Stimulated activated naive B cell treated with anti-CD40 and anti-IgM and Interleukin-4, amounts not matched to agents 10 μg/mL and 1 μg/mL and 100 μg/mL, for 72 hours (primary cell): ENCODE measurements around the gene GPR148.

Experiments
- ATAC-seq, 2 donors: fragments of 150-1000 bp; cut with Tn5 transposase; replicated peaks; 2 replicates each; pipeline ENCODE4 v1.10.0; 2021; ENCODE audit warnings: moderate library complexity in 1 of 2
- DNase-seq: peaks from one replicate; pipeline ENCODE4 v3.0.0; 2021
- H3K27ac Mint-ChIP-seq: one replicate; pipeline ENCODE4 v1.8.0; 2022; ENCODE audit warnings: mild to moderate bottlenecking, mixed read lengths
- H3K27me3 Mint-ChIP-seq, 2 donors: one replicate each; pipeline ENCODE4 v1.8.0; 2022; ENCODE audit warnings: mixed read lengths in 2 of 2
- H3K36me3 Mint-ChIP-seq, 2 donors: one replicate each; pipeline ENCODE4 v1.8.0; 2022; ENCODE audit warnings: mixed read lengths in 2 of 2, mild to moderate bottlenecking in 1 of 2
- H3K4me1 Mint-ChIP-seq, 2 donors: one replicate each; pipeline ENCODE4 v1.8.0; 2022; ENCODE audit warnings: mixed read lengths in 2 of 2, mild to moderate bottlenecking in 1 of 2
- H3K4me3 Mint-ChIP-seq, 2 donors: one replicate each; pipeline ENCODE4 v1.8.0; 2022; ENCODE audit warnings: mild to moderate bottlenecking in 2 of 2, mixed read lengths in 2 of 2, moderate library complexity in 1 of 2
- H3K9me3 Mint-ChIP-seq, 2 donors: one replicate each; pipeline ENCODE4 v1.8.0; 2022; ENCODE audit warnings: mixed read lengths in 2 of 2, mild to moderate bottlenecking in 1 of 2

The GPR148 gene

DNA sequence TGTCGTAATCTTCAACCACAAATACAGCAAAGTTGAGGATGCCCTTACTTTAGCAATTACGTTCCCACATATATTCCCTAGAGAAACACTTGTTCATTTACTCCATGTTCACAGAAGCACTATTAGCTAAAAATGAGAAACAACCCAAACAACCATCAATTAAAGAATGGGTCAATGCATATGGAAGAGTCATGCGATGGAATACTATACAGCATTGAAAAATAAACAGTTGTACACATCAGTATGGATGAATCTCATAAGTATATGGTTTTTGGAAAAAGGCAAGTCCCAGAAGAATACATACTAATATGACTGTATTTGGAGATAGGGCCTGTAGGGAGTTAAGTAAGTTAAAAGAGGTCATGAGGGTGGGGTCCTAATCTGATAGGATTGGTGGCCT, 6.3 kb downstream of the GPR148 start:
- H3K4me1 Mint-ChIP-seq: no peaks in the 10 kb centered on the region
- H3K27me3 Mint-ChIP-seq: peaks cover 0 to 11% of the 10 kb centered on the region in 2 donors
- no peak for ATAC-seq
- no peak overlapping the region for H3K27ac Mint-ChIP-seq
- H3K4me3 Mint-ChIP-seq: no peak overlapping the region
- H3K36me3 Mint-ChIP-seq: no peaks in the 10 kb centered on the region
- peaks cover 10 to 12% of the 10 kb centered on the region in 2 donors for H3K9me3 Mint-ChIP-seq
- no peak for DNase-seq

DNA sequence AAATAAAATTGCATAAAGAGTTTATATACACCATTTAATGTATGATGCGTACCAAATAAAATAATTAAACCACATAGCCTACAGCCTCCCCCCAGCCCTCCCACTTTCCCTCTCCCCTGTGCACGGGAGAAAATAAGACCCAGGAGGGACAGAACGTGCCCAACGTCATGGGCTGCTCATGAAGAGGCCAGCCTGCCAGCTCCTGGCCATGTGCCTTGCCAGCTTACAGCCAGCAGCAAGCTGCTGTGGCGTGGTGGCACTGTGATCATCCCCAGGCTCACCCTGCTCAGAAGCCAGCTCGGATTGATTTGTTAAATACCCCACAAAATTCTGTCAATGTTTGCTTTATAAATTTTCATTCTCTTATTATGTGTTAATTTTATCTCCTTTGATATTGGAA, 7.6 kb downstream of the GPR148 start:
- no peak for ATAC-seq
- Mint-ChIP-seq H3K27me3 (peaks cover 5 to 14% of the 10 kb centered on the region in 2 donors), H3K4me1 (no peaks in the 10 kb centered on the region), H3K4me3 (no peak overlapping the region), H3K9me3 (peaks cover 10 to 12% of the 10 kb centered on the region in 2 donors), H3K36me3 (no peaks in the 10 kb centered on the region), H3K27ac (no peak overlapping the region)
- no peak for DNase-seq

DNA sequence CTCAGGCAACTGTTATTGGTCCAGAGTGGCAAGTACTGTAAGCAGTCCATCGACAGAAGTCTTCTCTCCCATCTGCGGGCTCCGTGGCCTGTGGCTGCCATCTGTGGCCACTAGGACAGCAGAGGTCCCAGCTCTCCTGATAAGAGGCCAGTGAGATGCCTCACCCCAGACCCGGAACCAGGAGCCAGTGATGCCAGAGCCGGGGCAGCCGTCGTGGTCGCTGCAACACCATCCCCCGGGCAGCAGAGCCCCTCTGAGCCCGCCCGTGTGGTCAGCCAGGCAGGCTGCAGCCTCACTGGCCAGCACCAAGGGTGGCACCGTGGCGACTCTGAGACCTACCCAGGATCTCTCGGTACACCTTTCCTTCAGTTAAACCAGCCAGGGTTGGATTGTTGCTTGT, 8.7 kb downstream of the GPR148 start:
- no peak overlapping the region for H3K4me3 Mint-ChIP-seq

DNA sequence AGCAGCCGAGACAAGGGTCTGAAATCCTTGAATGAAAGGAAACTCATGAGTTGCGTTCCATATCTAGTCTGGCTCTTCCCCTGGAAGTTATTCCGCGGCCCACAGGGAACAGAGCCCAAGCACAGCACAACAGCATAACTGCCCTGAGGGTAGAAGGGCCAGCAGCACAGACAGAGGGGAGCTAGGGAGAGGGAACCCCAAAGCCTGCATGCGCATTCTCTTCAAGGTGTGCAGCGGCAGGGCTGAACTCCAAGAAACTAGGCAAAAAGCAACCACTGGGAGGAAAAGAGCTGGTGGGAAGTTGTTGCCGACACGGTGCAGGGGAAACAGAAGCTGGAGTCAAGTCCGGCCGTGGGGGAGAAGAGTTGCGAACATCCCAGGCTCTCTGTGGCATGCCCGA, 11.8 kb downstream of the GPR148 start:
- no peak for DNase-seq
- H3K4me1 Mint-ChIP-seq: no peaks in the 10 kb centered on the region
- no peak overlapping the region for H3K27ac Mint-ChIP-seq

More for the DNA sequence above, 8.7 kb downstream of the GPR148 start:
- Mint-ChIP-seq H3K27me3 (peaks cover 5 to 14% of the 10 kb centered on the region in 2 donors), H3K27ac (no peak overlapping the region), H3K36me3 (no peaks in the 10 kb centered on the region), H3K9me3 (peaks cover 10 to 12% of the 10 kb centered on the region in 2 donors), H3K4me1 (no peaks in the 10 kb centered on the region)
- DNase-seq (no peak), ATAC-seq (no peak)

DNA sequence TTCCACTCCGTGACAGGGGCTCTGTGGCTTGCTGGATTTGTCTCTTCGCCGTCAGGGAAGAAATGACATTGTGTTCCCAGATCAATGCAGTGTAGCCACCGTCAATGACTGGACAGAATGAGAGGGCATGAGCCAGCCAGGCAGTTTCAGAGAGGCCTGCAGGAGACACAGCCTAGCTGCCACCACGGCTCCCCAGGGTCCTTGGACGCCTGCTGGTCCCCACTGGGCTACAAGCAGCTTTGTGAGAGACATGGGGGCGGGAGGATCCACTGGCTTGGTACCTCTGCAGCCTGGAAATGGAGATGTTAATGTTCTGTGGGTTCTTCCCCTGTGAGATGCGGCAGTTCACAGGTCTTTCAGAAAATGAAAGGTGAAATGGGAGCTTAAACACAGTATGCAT, 14.4 kb downstream of the GPR148 start:
- no peak for DNase-seq
- Mint-ChIP-seq H3K36me3 (no peaks in the 10 kb centered on the region), H3K9me3 (peaks cover 0 to 5% of the 10 kb centered on the region in 2 donors), H3K4me1 (no peaks in the 10 kb centered on the region), H3K27ac (no peak overlapping the region), H3K4me3 (no peak overlapping the region), H3K27me3 (peaks cover 5 to 28% of the 10 kb centered on the region in 2 donors)
- ATAC-seq: no peak

More for the DNA sequence above, 11.8 kb downstream of the GPR148 start:
- Mint-ChIP-seq H3K36me3 (no peaks in the 10 kb centered on the region), H3K4me3 (no peak overlapping the region), H3K27me3 (peaks cover 5 to 24% of the 10 kb centered on the region in 2 donors), H3K9me3 (peaks cover 0 to 5% of the 10 kb centered on the region in 2 donors)
- no peak for ATAC-seq

DNA sequence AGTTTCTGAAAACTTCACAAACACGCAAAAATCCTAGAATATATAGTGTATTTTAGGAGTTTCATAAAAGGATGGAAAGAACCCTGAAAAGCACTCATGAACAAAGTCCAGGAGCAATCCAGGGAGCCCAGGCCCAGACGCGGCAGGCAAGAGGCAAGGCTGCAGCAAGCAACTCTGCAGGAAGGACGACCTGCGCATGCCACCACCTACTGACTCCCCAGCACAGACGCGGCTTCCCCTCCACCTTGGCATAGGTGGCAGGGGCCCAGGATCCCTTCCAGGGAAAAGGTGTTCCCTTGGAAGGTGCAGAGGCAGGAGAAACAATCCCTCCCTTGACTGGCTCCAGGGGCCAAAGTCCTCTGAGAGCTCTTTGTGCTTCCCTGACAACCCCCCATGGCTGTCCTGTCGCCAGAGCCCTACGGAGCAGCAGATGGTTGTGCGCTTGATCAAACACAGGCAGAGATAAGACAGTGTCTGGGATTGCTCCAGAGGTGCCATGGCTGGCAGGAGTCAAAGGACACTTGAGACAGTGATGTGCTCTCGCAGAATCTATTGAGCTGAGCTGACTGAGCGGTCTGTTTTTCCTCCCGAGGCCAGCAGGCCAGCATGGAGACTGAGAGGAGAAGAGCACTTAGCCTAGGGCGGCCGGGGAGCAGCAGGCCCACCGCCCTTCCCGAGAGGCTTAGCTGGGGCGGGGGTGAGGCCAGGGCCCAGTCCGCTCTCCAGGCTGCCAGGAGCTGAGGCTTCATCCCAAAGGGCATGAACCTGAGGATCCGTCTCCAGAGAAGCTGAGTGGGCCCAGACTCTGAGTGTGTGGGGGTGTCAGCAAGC, 15.6 kb downstream of the GPR148 start:
- H3K4me1 Mint-ChIP-seq: no peaks in the 10 kb centered on the region
- no peak overlapping the region for H3K4me3 Mint-ChIP-seq
- H3K27me3 Mint-ChIP-seq: peaks cover 5 to 23% of the 10 kb centered on the region in 2 donors
- no peak overlapping the region for H3K27ac Mint-ChIP-seq
- H3K36me3 Mint-ChIP-seq: no peaks in the 10 kb centered on the region
- DNase-seq (no peak), ATAC-seq (no peak)
- H3K9me3 Mint-ChIP-seq: peaks cover 0 to 5% of the 10 kb centered on the region in 2 donors

DNA sequence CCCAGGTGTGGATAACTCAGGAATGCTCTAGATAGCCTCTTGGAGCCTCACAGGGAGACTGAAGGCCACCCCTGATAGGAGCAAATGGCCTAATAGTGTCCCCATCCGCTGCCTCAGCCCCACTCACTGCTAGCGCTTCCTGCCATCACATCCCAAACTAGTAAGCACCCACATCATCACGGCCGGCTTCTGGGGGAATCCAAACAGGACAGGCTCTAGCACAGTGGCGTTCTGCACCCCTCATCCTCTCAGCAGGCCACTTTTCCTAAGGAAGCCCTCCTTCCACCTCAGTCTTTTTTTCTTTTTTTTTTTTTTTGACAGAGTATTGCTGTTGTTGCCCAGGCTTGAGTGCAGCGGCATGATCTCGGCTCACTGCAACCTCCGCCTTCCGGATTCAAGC, 20.2 kb downstream of the GPR148 start:
- DNase-seq: no peak
- Mint-ChIP-seq H3K27me3 (peaks cover 12 to 29% of the 10 kb centered on the region in 2 donors), H3K27ac (no peak overlapping the region)

DNA sequence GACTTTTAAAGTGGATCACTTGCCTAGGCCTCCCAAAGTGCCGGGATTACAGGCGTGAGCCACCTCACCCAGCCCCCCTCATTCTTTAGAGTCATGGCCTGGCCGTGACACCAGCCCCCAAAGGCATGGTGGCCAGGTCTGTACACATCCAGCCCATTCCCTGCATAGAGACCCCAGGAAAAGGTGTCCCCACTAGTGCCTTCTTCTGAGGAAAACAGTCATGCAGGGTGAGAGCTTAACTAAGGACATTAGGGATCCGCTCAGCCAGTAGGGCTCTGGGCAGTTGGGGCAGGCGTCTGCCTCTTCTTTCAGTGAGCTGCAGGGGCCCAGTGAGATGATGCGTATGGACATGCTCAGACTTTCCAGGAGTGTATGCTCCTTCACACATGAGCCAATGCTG, 20.8 kb downstream of the GPR148 start:
- H3K27ac Mint-ChIP-seq: no peak overlapping the region
- peaks cover 14 to 30% of the 10 kb centered on the region in 2 donors for H3K27me3 Mint-ChIP-seq
- peaks cover 0 to 5% of the 10 kb centered on the region in 2 donors for H3K9me3 Mint-ChIP-seq
- DNase-seq (no peak), ATAC-seq (no peak)
- no peak overlapping the region for H3K4me3 Mint-ChIP-seq
- H3K36me3 Mint-ChIP-seq: no peaks in the 10 kb centered on the region
- H3K4me1 Mint-ChIP-seq: no peaks in the 10 kb centered on the region

More for the DNA sequence above, 20.2 kb downstream of the GPR148 start:
- no peaks in the 10 kb centered on the region for H3K4me1 Mint-ChIP-seq
- H3K9me3 Mint-ChIP-seq: peaks cover 0 to 5% of the 10 kb centered on the region in 2 donors
- H3K36me3 Mint-ChIP-seq: no peaks in the 10 kb centered on the region
- H3K4me3 Mint-ChIP-seq: no peak overlapping the region
- no peak for ATAC-seq

DNA sequence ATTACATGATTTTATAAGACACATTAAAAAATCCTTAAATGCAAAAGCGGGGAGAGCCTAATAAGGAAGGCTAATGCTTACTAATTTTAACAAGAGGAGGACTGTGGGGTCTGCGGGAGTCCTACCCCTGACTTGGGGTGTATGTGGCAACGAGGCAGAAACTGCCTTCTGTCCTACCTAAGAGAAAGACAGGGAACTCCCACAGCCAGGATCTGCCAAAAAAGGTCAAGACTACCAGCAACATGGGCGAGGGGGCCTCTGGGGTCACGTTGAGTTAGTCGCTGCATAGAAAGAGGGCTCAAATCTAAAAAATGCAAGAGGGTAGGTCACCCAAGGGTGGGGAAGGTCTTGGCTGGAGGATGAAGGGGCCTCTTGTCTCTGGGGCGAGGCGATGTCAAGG, 25.9 kb downstream of the GPR148 start:
- H3K9me3 Mint-ChIP-seq: no peaks in the 10 kb centered on the region
- no peak overlapping the region for H3K4me3 Mint-ChIP-seq
- H3K27me3 Mint-ChIP-seq: peaks cover 47 to 52% of the 10 kb centered on the region in 2 donors
- H3K4me1 Mint-ChIP-seq: peaks cover 5% of the 10 kb centered on the region in 2 donors
- H3K27ac Mint-ChIP-seq: no peak overlapping the region
- no peak for DNase-seq
- no peak for ATAC-seq
- no peaks in the 10 kb centered on the region for H3K36me3 Mint-ChIP-seq

DNA sequence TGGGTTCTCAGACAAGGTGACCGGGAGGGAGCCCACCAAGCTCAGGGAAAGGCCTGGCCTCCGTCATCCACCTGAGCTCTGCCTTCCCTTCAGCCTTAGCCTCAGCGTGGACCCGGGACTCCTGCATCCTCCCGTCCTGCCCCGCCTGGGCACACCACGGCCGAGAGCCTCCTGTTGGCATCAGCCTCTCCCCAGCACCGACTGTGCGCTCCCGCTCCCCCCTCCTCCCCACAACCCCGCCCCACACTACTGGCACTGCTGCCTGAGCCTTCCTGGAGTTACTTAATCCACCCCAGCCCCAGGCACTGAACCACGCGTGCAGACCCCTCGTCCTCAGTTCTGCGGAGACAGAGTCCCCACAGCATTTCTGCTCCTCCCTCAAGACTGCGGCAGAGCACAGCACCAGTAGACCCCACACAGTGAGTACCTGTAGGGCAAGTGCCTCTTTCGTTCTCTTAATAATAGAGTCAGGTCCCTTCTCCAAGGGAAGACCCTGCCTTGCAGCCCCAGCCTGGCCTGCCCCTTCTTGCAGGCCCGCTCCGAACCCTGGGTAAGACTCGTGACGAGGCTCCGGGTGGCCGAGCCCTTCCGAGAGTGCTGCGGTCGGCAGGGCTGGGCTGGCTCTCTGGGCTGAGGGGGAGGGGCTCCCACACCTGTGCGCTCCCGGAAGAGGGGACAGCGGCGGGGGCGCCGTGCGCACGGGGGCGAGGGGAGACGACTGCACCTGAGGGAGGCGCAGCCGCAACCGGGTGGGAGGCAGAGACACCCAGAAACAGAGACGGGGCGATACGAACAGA, 26.6 kb downstream of the GPR148 start, which contains the start of gene AMER3:
Gene AMER3 (plus strand): TSS at position 285 of the 797 bp plus-strand sequence. CDS start 6,533 bp downstream, outside the sequence.
- H3K4me1 Mint-ChIP-seq: peaks cover 5% of the 10 kb centered on the region in 2 donors
- peak; percentile 31 to 33 for ATAC-seq
- H3K4me3 Mint-ChIP-seq: peak within 1 kb of the TSS; percentile 34 to 56
- H3K36me3 Mint-ChIP-seq: no peaks in the 10 kb centered on the region
- H3K27me3 Mint-ChIP-seq: peaks cover 47 to 52% of the 10 kb centered on the region in 2 donors
- H3K9me3 Mint-ChIP-seq: no peaks in the 10 kb centered on the region
- H3K27ac Mint-ChIP-seq: no peak within 1 kb of the TSS
- DNase-seq: no peak

DNA sequence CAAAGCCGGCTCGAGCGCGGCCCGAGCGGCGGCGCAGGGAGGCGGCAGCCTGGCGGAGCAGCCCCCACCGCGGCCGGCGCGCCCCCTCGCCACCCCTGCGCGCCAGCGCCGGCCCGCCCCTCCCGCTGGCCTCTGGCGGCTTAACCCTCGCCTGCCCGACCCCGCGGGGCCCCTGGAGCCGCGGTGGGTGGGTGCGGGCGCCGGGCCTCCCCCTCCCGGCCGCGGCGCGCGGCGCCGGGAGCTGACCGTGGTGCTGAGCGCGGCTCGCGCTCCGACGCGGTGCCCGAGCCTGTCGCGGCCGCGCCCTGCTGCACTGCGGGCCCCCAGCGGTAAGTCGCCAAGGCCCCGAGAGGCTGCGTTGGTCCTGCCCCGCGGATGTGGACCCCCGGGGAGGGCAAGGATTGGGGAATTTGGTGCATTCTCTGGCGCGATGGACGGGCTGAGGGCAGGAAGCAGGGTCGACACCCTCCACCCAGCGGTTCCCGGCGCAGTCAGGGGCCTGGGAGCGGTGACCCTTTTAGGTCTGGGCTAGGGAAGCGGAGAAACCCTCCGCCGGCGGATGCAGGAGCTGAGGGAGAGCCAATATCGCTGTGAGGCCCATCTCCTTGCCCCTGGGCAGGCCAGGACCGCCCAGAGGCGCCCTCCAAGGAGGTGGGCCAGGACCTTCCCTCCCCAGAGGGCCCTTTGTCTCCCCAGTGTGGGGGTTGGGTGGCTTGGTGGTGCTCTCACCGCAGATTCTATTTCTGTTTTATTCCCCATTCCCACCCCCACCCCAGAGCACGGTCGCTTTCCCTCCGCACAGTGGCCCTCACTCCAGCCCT, 27.4 kb downstream of the GPR148 start:
- no peaks in the 10 kb centered on the region for H3K36me3 Mint-ChIP-seq
- H3K4me3 Mint-ChIP-seq: peak overlapping the region; percentile 24 to 48
- peak; percentile 57 to 64 for ATAC-seq
- no peaks in the 10 kb centered on the region for H3K9me3 Mint-ChIP-seq
- no peak overlapping the region for H3K27ac Mint-ChIP-seq
- peaks cover 51 to 52% of the 10 kb centered on the region in 2 donors for H3K27me3 Mint-ChIP-seq
- no peak for DNase-seq
- H3K4me1 Mint-ChIP-seq: peaks cover 5% of the 10 kb centered on the region in 2 donors

DNA sequence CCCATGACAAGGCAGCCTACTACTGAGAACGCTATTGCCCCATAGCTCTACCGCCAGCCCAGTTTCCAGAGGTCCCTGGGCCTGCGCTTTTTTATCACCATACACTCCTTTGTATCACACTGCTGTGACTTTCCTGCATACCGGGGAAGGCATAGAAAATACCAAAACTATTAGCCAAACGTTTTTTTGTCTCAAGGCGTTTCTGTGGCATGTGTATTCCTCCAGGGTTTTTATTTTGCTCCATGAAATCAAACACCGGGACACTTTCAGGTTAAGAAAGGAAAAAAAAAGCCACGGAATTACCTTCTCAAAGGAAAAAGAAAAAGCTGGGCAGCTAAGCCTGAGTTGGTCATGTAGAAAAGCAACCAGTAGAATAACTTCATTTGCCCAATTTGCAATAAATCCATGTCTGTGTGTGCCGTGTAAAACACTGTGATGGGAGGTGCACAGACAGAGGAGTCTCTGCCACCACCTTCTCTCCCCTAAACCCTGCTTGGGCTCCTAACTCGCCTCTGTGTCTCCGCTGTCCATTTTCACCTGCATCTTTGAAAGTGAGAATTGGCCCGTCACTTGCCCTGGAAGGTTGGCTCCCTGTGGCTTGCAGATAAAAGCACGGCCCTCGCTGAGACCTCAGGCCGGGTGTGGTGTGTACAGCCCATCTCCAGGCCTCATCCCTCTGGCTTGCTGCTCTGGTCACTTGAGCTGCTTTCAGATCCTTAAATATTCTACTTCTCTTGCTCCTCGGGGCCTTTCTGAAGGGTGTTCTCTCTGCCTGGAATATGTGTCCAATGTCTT, 28.2 kb downstream of the GPR148 start:
- ATAC-seq (no peak), DNase-seq (no peak)
- Mint-ChIP-seq H3K4me1 (peaks cover 5% of the 10 kb centered on the region in 2 donors), H3K27ac (no peak overlapping the region), H3K27me3 (peaks cover 52 to 56% of the 10 kb centered on the region in 2 donors), H3K4me3 (peak overlapping the region; percentile 24 to 48), H3K9me3 (no peaks in the 10 kb centered on the region), H3K36me3 (no peaks in the 10 kb centered on the region)
